SH-SY5Y (cell line): ENCODE results near the gene IL32.

ENCODE experiments used
- GATA2 ChIP-seq: IDR thresholded peaks from 2 replicates; pipeline ENCODE4 v1.6.1; 2011; ENCODE audit warnings: mild to moderate bottlenecking, low read depth, low read length
- GATA3 ChIP-seq: IDR thresholded peaks from 2 replicates; pipeline ENCODE4 v1.6.1; 2011; ENCODE audit warnings: low read depth, mild to moderate bottlenecking, low read length, moderate library complexity

- TF ChIP-seq GATA2 (no peak), GATA3 (no peak)
Observed at GRCh38 chr16:3076577-3076976, 11.1 kb downstream of the IL32 start.
